ENCODE data around the gene PNPO.
"Not testable (repeated sequence)": the region's sequence is repeated elsewhere in the genome, so short reads cannot be mapped to it uniquely, and the experiment has no call there.

The PNPO gene

GRCh38 chr17:47983492-47984223 lies 42.3 kb downstream of the PNPO start:
- DNase-seq = no peak
- TF ChIP-seq GATA1 (IDR thresholded peaks at IDR 0.05; ENCODE audit: low read depth, low read length) (no peak), POLR2A (IDR thresholded peaks at IDR 0.05; ENCODE audit: low read length) (no peak)

- TF ChIP-seq POLR2A (IDR thresholded peaks at IDR 0.05; ENCODE audit: low read length) (no peak), GATA1 (IDR thresholded peaks at IDR 0.05; ENCODE audit: low read depth, low read length) (no peak)
- no peak for DNase-seq
Observed at GRCh38 chr17:47986520-47986919, 45.1 kb downstream of the PNPO start.

- TF ChIP-seq GATA1 (IDR thresholded peaks at IDR 0.05; ENCODE audit: low read depth, low read length) = no peak
- no peak for TF ChIP-seq POLR2A (IDR thresholded peaks at IDR 0.05; ENCODE audit: low read length)
- no peak for DNase-seq
Observed at GRCh38 chr17:47987240-47987835, 46.0 kb downstream of the PNPO start.

- DNase-seq = not testable (repeated sequence)
Observed at GRCh38 chr17:47988445-47988844, 47.1 kb downstream of the PNPO start.

GRCh38 chr17:47989159-47989558 lies 47.8 kb downstream of the PNPO start:
- TF ChIP-seq POLR2A (IDR thresholded peaks at IDR 0.05; ENCODE audit: low read length) (no peak), GATA1 (IDR thresholded peaks at IDR 0.05; ENCODE audit: low read depth, low read length) (no peak)

GRCh38 chr17:47989700-47990099 lies 48.3 kb downstream of the PNPO start:
- DNase-seq = no peak
- TF ChIP-seq GATA1 (IDR thresholded peaks at IDR 0.05; ENCODE audit: low read depth, low read length) (no peak), POLR2A (IDR thresholded peaks at IDR 0.05; ENCODE audit: low read length) (no peak)

More at GRCh38 chr17:47989159-47989558, 47.8 kb downstream of the PNPO start:
- DNase-seq = no peak

- DNase-seq = no peak
Observed at GRCh38 chr17:47990962-47991731, 49.8 kb downstream of the PNPO start.

GRCh38 chr17:47992216-47992615 lies 50.8 kb downstream of the PNPO start:
- TF ChIP-seq POLR2A (IDR thresholded peaks at IDR 0.05; ENCODE audit: low read length) = no peak
- TF ChIP-seq GATA1 (IDR thresholded peaks at IDR 0.05; ENCODE audit: low read depth, low read length) = no peak
- no peak for DNase-seq

More at GRCh38 chr17:47990962-47991731, 49.8 kb downstream of the PNPO start:
- no peak for TF ChIP-seq POLR2A (IDR thresholded peaks at IDR 0.05; ENCODE audit: low read length)
- TF ChIP-seq GATA1 (IDR thresholded peaks at IDR 0.05; ENCODE audit: low read depth, low read length) = no peak

- TF ChIP-seq POLR2A (IDR thresholded peaks at IDR 0.05; ENCODE audit: low read length) (no peak), GATA1 (IDR thresholded peaks at IDR 0.05; ENCODE audit: low read depth, low read length) (no peak)
- DNase-seq = no peak
Observed at GRCh38 chr17:47993031-47993564, 51.7 kb downstream of the PNPO start.

- TF ChIP-seq POLR2A (IDR thresholded peaks at IDR 0.05; ENCODE audit: low read length) = no peak
- no peak for TF ChIP-seq GATA1 (IDR thresholded peaks at IDR 0.05; ENCODE audit: low read depth, low read length)
- no peak for DNase-seq
Observed at GRCh38 chr17:47993964-47994363, 52.6 kb downstream of the PNPO start.

- TF ChIP-seq POLR2A (IDR thresholded peaks at IDR 0.05; ENCODE audit: low read length) = no peak
- no peak for TF ChIP-seq GATA1 (IDR thresholded peaks at IDR 0.05; ENCODE audit: low read depth, low read length)
- no peak for DNase-seq
Observed at GRCh38 chr17:47994724-47995123, 53.4 kb downstream of the PNPO start.

GRCh38 chr17:47995241-47995935 lies 54.0 kb downstream of the PNPO start:
- DNase-seq = no peak
- TF ChIP-seq POLR2A (IDR thresholded peaks at IDR 0.05; ENCODE audit: low read length) (no peak), GATA1 (IDR thresholded peaks at IDR 0.05; ENCODE audit: low read depth, low read length) (no peak)

- no peak for DNase-seq
- no peak for TF ChIP-seq GATA1 (IDR thresholded peaks at IDR 0.05; ENCODE audit: low read depth, low read length)
- no peak for TF ChIP-seq POLR2A (IDR thresholded peaks at IDR 0.05; ENCODE audit: low read length)
Observed at GRCh38 chr17:47996201-47996600, 54.8 kb downstream of the PNPO start.

GRCh38 chr17:47997586-47997985 lies 56.2 kb downstream of the PNPO start:
- TF ChIP-seq GATA1 (IDR thresholded peaks at IDR 0.05; ENCODE audit: low read depth, low read length) = no peak
- TF ChIP-seq POLR2A (IDR thresholded peaks at IDR 0.05; ENCODE audit: low read length) = no peak
- no peak for DNase-seq

Measured in erythroblast (primary cell).